ENCODE data around the gene KCNJ14. TPM values are rescaled to one million over a fixed set of nuclear protein-coding genes. Genes with fewer than 3 reads are reported as not detected.

Gene KCNJ14
- total and polyA plus RNA-seq, 2 of the 8 experiments (the other 6 are each of a cell fraction or from before 2014, with no cell fraction given), result 0.45 to 0.89 TPM

DNA sequence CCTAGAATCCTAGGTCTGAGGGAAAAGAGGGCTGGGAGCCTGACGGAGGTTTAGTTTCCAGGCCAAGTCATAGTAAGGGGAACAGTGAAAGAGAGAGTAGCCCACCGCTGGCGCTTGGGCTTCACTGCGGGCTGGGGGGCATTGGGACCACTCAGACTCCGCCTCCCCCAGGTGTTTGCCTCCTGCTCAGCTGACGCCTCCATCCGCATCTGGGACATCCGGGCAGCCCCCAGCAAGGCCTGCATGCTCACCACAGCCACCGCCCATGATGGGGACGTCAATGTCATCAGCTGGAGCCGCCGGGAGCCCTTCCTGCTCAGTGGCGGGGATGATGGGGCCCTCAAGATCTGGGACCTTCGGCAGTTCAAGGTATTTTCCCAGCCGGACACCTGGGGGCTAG lies 4.5 kb upstream of the KCNJ14 start:
- Histone ChIP-seq H2BK12ac (ENCODE audit: low read depth, low read length) (no peak overlapping the region), H3K14ac (ENCODE audit: insufficient read length) (no peak overlapping the region), H3K4me3 (ENCODE audit: extremely low read depth in 1 of 4, insufficient read depth in 2 of 4, low read depth in 3 of 4, low read length in 4 of 4) (no peak overlapping the region), H3K18ac (ENCODE audit: extremely low read depth, low read length) (no peak overlapping the region), H3K79me1 (ENCODE audit: low read depth, low read length) (peaks cover 6% of the 10 kb centered on the region; the same call in 1 of the 2 replicates), H3K27me3 (replicated peaks in 1 of 4; ENCODE audit: control insufficient read depth in 3 of 4, extremely low read depth in 1 of 4, insufficient read depth in 3 of 4, low read length in 3 of 4) (no peaks in the 10 kb centered on the region), H2AK5ac (ENCODE audit: low read depth, low read length) (no peak overlapping the region), H3K9ac (replicated peaks in 1 of 4; ENCODE audit: extremely low read depth in 1 of 4, low read depth in 3 of 4, low read length in 3 of 4) (no peak overlapping the region), H3K4me1 (replicated peaks in 1 of 4; ENCODE audit: control insufficient read depth in 3 of 4, insufficient read depth in 4 of 4, low read length in 3 of 4) (peaks cover 0 to 1% (median 0%) of the 10 kb centered on the region in 4 experiments; a peak in 1 of 7 replicates), H3K4ac (replicated peaks; ENCODE audit: insufficient read length, low read depth, low read length) (no peak overlapping the region), H2BK120ac (replicated peaks; ENCODE audit: low read depth, low read length) (no peak overlapping the region), H4K20me1 (replicated peaks in 1 of 2; ENCODE audit: control insufficient read depth in 1 of 2, insufficient read depth in 2 of 2, low read length in 2 of 2) (peaks cover 2 to 25% of the 10 kb centered on the region in 2 experiments), H3K56ac (replicated peaks; ENCODE audit: insufficient read length, low read depth, low read length) (no peak overlapping the region), H2AFZ (ENCODE audit: low read length) (no peak overlapping the region), H4K8ac (ENCODE audit: extremely low read depth, insufficient read depth, low read length) (no peak overlapping the region), H3K23me2 (ENCODE audit: low read depth, low read length) (peaks cover 3% of the 10 kb centered on the region), H3K9me3 (ENCODE audit: insufficient read depth in 2 of 2, low read depth in 1 of 2, low read length in 1 of 2) (no peaks in the 10 kb centered on the region), H3K23ac (ENCODE audit: insufficient read length) (no peak overlapping the region), H2BK20ac (ENCODE audit: low read length) (no peak overlapping the region), H4K91ac (replicated peaks; ENCODE audit: insufficient read length, low read length) (no peak overlapping the region), H3K27ac (ENCODE audit: low read depth, low read length) (no peak overlapping the region), H2BK15ac (ENCODE audit: low read length) (no peak overlapping the region), H3K36me3 (ENCODE audit: control insufficient read depth in 2 of 4, insufficient read depth in 4 of 4, low read length in 3 of 4) (peaks cover 26 to 64% (median 53%) of the 10 kb centered on the region in 4 experiments), H3K79me2 (ENCODE audit: control insufficient read depth in 1 of 2, insufficient read depth in 2 of 2, low read length in 2 of 2) (peaks cover 0 to 8% of the 10 kb centered on the region in 2 experiments; a peak in 2 of 4 replicates), H4K5ac (ENCODE audit: insufficient read length, low read depth, low read length) (no peak overlapping the region), H3K4me2 (ENCODE audit: insufficient read depth in 1 of 2, low read depth in 2 of 2, low read length in 2 of 2) (no peak overlapping the region), H2BK5ac (ENCODE audit: low read depth, low read length) (no peak overlapping the region)
- DNase-seq (ENCODE audit: low read depth in 1 of 2, low spot score in 2 of 2), result no peak
- CTCF ChIA-PET (ENCODE audit: partially characterized antibody), result interaction anchor here (0.6 to 1.3 kb wide), 2 partner anchors 69 to 136 kb away, joined by 3 to 4 read pairs; no protein-coding TSS in a partner anchor
- FAIRE-seq, result no peak
- WGBS, 2 experiments (ENCODE audit: extremely low coverage in 1 of 2, insufficient coverage in 1 of 2, insufficient read length in 1 of 2, insufficient replicate concordance in 2 of 2, low coverage in 1 of 2, low lambda C conversion rate in 2 of 2, missing lambda C conversion rate in 1 of 2), result 99% methylated on average over 14 of the region's 15 CpGs; no CpG with 5 or more reads in 1 of the 2 experiments
- POLR2A ChIA-PET (ENCODE audit: partially characterized antibody), result interaction anchor here (0.6 to 3.7 kb wide), 7 partner anchors 9 to 28 kb away, joined by 3 to 17 read pairs (median 4); no protein-coding TSS in a partner anchor
- TF ChIP-seq FOSL1 (IDR thresholded peaks at IDR 0.05; ENCODE audit: insufficient read depth, low read depth, low read length), result no peak
- no peak for TF ChIP-seq GABPA (IDR thresholded peaks at IDR 0.05; ENCODE audit: borderline replicate concordance, insufficient read depth, low read length)
- TF ChIP-seq BRCA1 (IDR thresholded peaks at IDR 0.05; ENCODE audit: low read depth, low read length), result no peak
- no peak for TF ChIP-seq CHD1 (IDR thresholded peaks at IDR 0.05; ENCODE audit: low read depth, low read length)
- no peak for TF ChIP-seq CBX5 (IDR thresholded peaks at IDR 0.05; ENCODE audit: low read depth, low read length)
- no peak for TF ChIP-seq JUND (IDR thresholded peaks at IDR 0.05; ENCODE audit: low read length)
- no peak for TF ChIP-seq BACH1 (IDR thresholded peaks at IDR 0.05; ENCODE audit: low read length)
- no peak for TF ChIP-seq CEBPB (IDR thresholded peaks at IDR 0.05; ENCODE audit: low read depth, low read length)
- TF ChIP-seq MAFK (IDR thresholded peaks at IDR 0.05; ENCODE audit: low read depth, low read length), result no peak
- TF ChIP-seq ASH2L (IDR thresholded peaks at IDR 0.05; ENCODE audit: low read length), result no peak
- TF ChIP-seq HDAC2 (IDR thresholded peaks at IDR 0.05; ENCODE audit: borderline replicate concordance in 1 of 2, low read depth in 2 of 2, low read length in 2 of 2), result no peak
- TF ChIP-seq, protein P1, sequence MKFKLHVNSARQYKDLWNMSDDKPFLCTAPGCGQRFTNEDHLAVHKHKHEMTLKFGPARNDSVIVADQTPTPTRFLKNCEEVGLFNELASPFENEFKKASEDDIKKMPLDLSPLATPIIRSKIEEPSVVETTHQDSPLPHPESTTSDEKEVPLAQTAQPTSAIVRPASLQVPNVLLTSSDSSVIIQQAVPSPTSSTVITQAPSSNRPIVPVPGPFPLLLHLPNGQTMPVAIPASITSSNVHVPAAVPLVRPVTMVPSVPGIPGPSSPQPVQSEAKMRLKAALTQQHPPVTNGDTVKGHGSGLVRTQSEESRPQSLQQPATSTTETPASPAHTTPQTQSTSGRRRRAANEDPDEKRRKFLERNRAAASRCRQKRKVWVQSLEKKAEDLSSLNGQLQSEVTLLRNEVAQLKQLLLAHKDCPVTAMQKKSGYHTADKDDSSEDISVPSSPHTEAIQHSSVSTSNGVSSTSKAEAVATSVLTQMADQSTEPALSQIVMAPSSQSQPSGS (IDR thresholded peaks at IDR 0.05; ENCODE audit: low read length), result no peak
- no peak for TF ChIP-seq POLR2A (IDR thresholded peaks at IDR 0.05; ENCODE audit: control extremely low read depth in 1 of 2, low read depth in 2 of 2, low read length in 2 of 2)

Measured in H1 (cell line).